Aorta (tissue), 5 donors: Measurements from ENCODE around the gene KANK4. TPM values are rescaled to one million over a fixed set of nuclear protein-coding genes. Genes with fewer than 3 reads are reported as not detected.

Experiments used
- ATAC-seq: fragments of 200-7000 bp; cut with Tn5 transposase; one replicate; pipeline ENCODE4 v1.9.1; 2022; ENCODE audit warnings: moderate library complexity; ENCODE audit not compliant: low FRiP score
- DNase-seq, 2 donors: peaks; one replicate each; pipeline ENCODE4 v3.0.0-alpha.2; 2020
- H3K27ac ChIP-seq, 2 donors: one replicate each; pipeline ENCODE4 v1.5.1; 2013; ENCODE audit warnings: low read length in 2 of 2, mild to moderate bottlenecking in 2 of 2, moderate library complexity in 2 of 2, control low read depth in 1 of 2, inconsistent platforms in 1 of 2, low read depth in 1 of 2
- H3K27me3 ChIP-seq, 2 donors: one replicate each; pipeline ENCODE4 v1.6.1; 2013; ENCODE audit warnings: control low read depth in 1 of 2, low read length in 1 of 2, mild to moderate bottlenecking in 1 of 2, moderate library complexity in 1 of 2; ENCODE audit not compliant: insufficient read depth in 2 of 2, control insufficient read depth in 1 of 2
- H3K36me3 ChIP-seq, 2 donors: one replicate each; pipeline ENCODE4 v1.6.1; 2013; ENCODE audit warnings: control low read depth in 1 of 2, low read length in 1 of 2, mild to moderate bottlenecking in 1 of 2; ENCODE audit not compliant: insufficient read depth in 2 of 2, control insufficient read depth in 1 of 2
- H3K4me1 ChIP-seq, 2 donors: one replicate each; pipeline ENCODE4 v1.6.1; 2013; ENCODE audit warnings: low read length in 2 of 2, control low read depth in 1 of 2, mild to moderate bottlenecking in 1 of 2, moderate library complexity in 1 of 2; ENCODE audit not compliant: insufficient read depth in 2 of 2, control insufficient read depth in 1 of 2
- H3K4me3 ChIP-seq, 2 donors: one replicate each; pipeline ENCODE4 v1.5.1; 2013; ENCODE audit warnings: low read length in 2 of 2, control low read depth in 1 of 2, mild to moderate bottlenecking in 1 of 2
- H3K9me3 ChIP-seq: one replicate; pipeline ENCODE4 v1.6.1; 2013; ENCODE audit warnings: mild to moderate bottlenecking, low read length; ENCODE audit not compliant: control insufficient read depth
- WGBS, 2 donors: extraction: QIAGEN DNeasy Blood & Tissue Kit; methylation state at CpG; one replicate each; pipeline ENCODE4 v1.1.7; 2013; 5-methylcytosine and 5-hydroxymethylcytosine counted together
- intact Hi-C, 2 donors: fragments of 100-400 bp; cut with DNase I; formaldehyde crosslinking; loops; one replicate each; pipeline versions ENCODE4 v1.14.2 to v1.15.0; 2022
- polyA plus RNA-seq, 2 donors: library from polyadenylated mRNA; stranded (reverse); fragments of 200-250 nt; gene quantifications; one replicate each; pipeline ENCODE4 v1.2.3, GENCODE V29; 2013
- total RNA-seq, 2 donors: library from RNA; stranded (reverse); fragmentation: NEBNext Ultra II Directional; extraction: Animal tissue kit (Norgen Biotek cat#: 25700); gene quantifications; one replicate each; pipeline ENCODE4 v1.2.1, GENCODE V29; 2021
- donor health status: healthy with polysubstance abuse.
- donor health status: Bipolar disorder and iron deficiency.
- donor health status: DM: no; HTN: no; CAD: no.
- donor health status: DM: no; HTN: no; CAD: no.
- donor health status: DM: yes; HTN: yes; CAD: no.

Gene KANK4
- total and polyA plus RNA-seq, 4 donors: 0.13 to 0.66 (median 0.42) TPM; not detected in 1

- H3K4me3 ChIP-seq: no peak overlapping the region
- intact Hi-C loops: no loop called here
- 90 to 91% methylated on average over 4 of the region's 4 CpGs for WGBS, 2 donors
- H3K9me3 ChIP-seq: no peaks in the 10 kb centered on the region
- no peak for ATAC-seq
- H3K27ac ChIP-seq: no peak overlapping the region
- H3K4me1 ChIP-seq: no peaks in the 10 kb centered on the region
- DNase-seq: no peak
- H3K27me3 ChIP-seq: no peaks in the 10 kb centered on the region
- H3K36me3 ChIP-seq: no peaks in the 10 kb centered on the region
Observed at GRCh38 chr1:62341615-62342014, 22.4 kb upstream of the KANK4 start.

- no peaks in the 10 kb centered on the region for H3K36me3 ChIP-seq
- H3K4me1 ChIP-seq: no peaks in the 10 kb centered on the region
- H3K27ac ChIP-seq: no peak overlapping the region
- intact Hi-C loops: no loop called here
- H3K4me3 ChIP-seq: no peak overlapping the region
- whole genome bisulfite sequencing, 2 donors: 97 to 98% methylated on average over 3 of the region's 3 CpGs
- H3K27me3 ChIP-seq: no peaks in the 10 kb centered on the region
- ATAC-seq (no peak), DNase-seq (no peak)
- no peaks in the 10 kb centered on the region for H3K9me3 ChIP-seq
Observed at GRCh38 chr1:62341089-62341488, 21.9 kb upstream of the KANK4 start.

DNA sequence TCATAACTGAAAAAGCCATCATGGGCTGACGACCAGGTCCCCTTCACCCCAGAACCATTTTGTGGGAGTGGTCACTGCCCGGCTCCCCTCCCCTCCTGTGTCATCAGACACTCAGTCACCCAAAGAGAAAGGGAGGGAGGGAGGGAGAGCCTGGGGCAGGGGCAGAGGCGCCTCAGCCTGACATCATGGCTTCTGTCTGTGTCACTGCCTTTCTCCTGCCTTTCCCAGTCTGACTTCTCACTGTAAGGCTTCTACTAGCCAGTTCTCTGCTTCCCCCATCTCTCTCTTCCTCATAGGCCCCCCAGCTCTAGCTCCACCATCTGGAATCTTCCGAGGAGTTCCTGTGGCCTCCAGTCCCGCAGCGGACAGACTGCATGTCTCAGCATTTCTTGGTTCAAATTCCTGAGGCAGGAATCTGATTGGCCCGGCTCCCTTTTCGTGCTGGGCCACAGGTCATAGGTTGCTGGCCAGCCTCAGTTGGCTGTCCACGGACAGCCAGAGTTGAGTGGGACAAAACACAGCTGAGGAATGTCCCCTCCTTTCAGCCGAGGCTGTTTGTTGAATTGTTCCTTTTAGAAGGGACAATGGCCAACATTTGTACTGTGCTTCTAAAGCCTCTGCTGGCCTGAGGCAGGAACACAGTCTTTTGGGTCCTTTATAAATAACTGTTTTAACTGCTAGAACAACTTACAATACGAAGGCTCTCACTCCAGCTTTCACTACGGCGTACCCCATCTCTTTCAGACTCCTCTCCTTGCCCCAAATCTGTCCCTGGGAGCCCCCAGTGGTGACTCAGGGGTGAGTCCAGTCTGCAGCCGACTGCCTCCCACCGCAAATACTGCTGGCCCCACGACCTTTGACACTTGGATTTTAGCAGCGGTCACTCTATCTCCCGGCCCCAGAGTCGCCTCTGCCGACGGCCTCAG is 18.7 kb upstream of the KANK4 start:
- H3K36me3 ChIP-seq: no peaks in the 10 kb centered on the region
- H3K27me3 ChIP-seq: no peaks in the 10 kb centered on the region
- no peak overlapping the region for H3K4me3 ChIP-seq
- DNase-seq (no peak), ATAC-seq (no peak)
- no peaks in the 10 kb centered on the region for H3K4me1 ChIP-seq
- intact Hi-C loops: no loop called here
- H3K9me3 ChIP-seq: no peaks in the 10 kb centered on the region
- H3K27ac ChIP-seq: no peak overlapping the region
- 61 to 62% methylated on average over 21 of the region's 21 CpGs for WGBS, 2 donors

GRCh38 chr1:62336995-62337705 is 17.9 kb upstream of the KANK4 start:
- no peaks in the 10 kb centered on the region for H3K9me3 ChIP-seq
- H3K4me3 ChIP-seq: no peak overlapping the region
- H3K36me3 ChIP-seq: no peaks in the 10 kb centered on the region
- ATAC-seq: no peak
- H3K4me1 ChIP-seq: no peaks in the 10 kb centered on the region
- H3K27me3 ChIP-seq: no peaks in the 10 kb centered on the region
- H3K27ac ChIP-seq: no peak overlapping the region
- intact Hi-C loops: no loop called here
- 65 to 89% methylated on average over 10 of the region's 10 CpGs for WGBS, 2 donors
- DNase-seq: no peak

GRCh38 chr1:62336638-62336994 is 17.4 kb upstream of the KANK4 start:
- H3K27me3 ChIP-seq: no peaks in the 10 kb centered on the region
- no peaks in the 10 kb centered on the region for H3K4me1 ChIP-seq
- WGBS, 2 donors: 75 to 78% methylated on average over 8 of the region's 8 CpGs
- intact Hi-C loops: no loop called here
- H3K9me3 ChIP-seq: no peaks in the 10 kb centered on the region
- DNase-seq (no peak), ATAC-seq (no peak)
- no peaks in the 10 kb centered on the region for H3K36me3 ChIP-seq
- no peak overlapping the region for H3K27ac ChIP-seq
- no peak overlapping the region for H3K4me3 ChIP-seq

GRCh38 chr1:62335656-62336055 is 16.4 kb upstream of the KANK4 start:
- no peaks in the 10 kb centered on the region for H3K36me3 ChIP-seq
- no peaks in the 10 kb centered on the region for H3K27me3 ChIP-seq
- no peaks in the 10 kb centered on the region for H3K9me3 ChIP-seq
- DNase-seq (no peak), ATAC-seq (no peak)
- WGBS, 2 donors: 65 to 68% methylated on average over 3 of the region's 3 CpGs
- no peak overlapping the region for H3K27ac ChIP-seq
- H3K4me1 ChIP-seq: no peaks in the 10 kb centered on the region
- H3K4me3 ChIP-seq: no peak overlapping the region
- intact Hi-C loops: no loop called here

- no peak for DNase-seq
- H3K4me1 ChIP-seq: no peaks in the 10 kb centered on the region
- no peaks in the 10 kb centered on the region for H3K9me3 ChIP-seq
- no peak for ATAC-seq
- no peak overlapping the region for H3K27ac ChIP-seq
- 97 to 99% methylated on average over 4 of the region's 4 CpGs for WGBS, 2 donors
- intact Hi-C loops: no loop called here
- H3K27me3 ChIP-seq: no peaks in the 10 kb centered on the region
- no peak overlapping the region for H3K4me3 ChIP-seq
- H3K36me3 ChIP-seq: no peaks in the 10 kb centered on the region
Observed at GRCh38 chr1:62334434-62334985, 15.3 kb upstream of the KANK4 start.

- Histone ChIP-seq H3K4me3 (no peak overlapping the region), H3K27me3 (no peaks in the 10 kb centered on the region), H3K4me1 (no peaks in the 10 kb centered on the region), H3K27ac (no peak overlapping the region), H3K36me3 (no peaks in the 10 kb centered on the region), H3K9me3 (no peaks in the 10 kb centered on the region)
- intact Hi-C loops: no loop called here
- WGBS, 2 donors: 85 to 87% methylated on average over 7 of the region's 7 CpGs
- DNase-seq (no peak), ATAC-seq (no peak)
Observed at GRCh38 chr1:62333441-62333840, 14.2 kb upstream of the KANK4 start.
